Pons (tissue), 1 donor: ENCODE data around the gene ZNF639.

Experiments
- DNase-seq: peaks from one replicate; pipeline ENCODE4 v3.0.0-alpha.2; 2016; ENCODE audit warnings: low spot score

The ZNF639 gene

GRCh38 chr3:179309225-179310078 lies 13.4 kb upstream of the ZNF639 start:
- DNase-seq, result no peak

DNA sequence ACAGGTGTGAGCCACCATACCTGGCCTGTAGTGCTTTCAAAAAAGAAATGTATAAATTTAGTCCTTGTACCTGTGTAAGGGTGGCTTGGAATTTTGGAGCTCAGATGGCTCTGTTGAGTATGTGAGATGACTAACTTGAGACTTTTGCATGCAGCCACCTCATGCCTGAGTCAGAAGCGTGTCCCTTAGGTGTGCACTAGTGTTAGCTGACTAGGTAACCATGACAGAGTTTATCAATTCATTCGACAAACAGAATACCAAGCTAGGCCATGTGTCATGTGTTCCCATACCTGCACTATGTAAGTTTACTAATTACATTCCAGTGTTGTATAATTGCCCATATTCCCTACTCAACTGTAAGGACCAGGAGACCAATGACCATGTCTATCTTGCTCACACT lies 4.0 kb upstream of the ZNF639 start:
- DNase-seq, result no peak

DNA sequence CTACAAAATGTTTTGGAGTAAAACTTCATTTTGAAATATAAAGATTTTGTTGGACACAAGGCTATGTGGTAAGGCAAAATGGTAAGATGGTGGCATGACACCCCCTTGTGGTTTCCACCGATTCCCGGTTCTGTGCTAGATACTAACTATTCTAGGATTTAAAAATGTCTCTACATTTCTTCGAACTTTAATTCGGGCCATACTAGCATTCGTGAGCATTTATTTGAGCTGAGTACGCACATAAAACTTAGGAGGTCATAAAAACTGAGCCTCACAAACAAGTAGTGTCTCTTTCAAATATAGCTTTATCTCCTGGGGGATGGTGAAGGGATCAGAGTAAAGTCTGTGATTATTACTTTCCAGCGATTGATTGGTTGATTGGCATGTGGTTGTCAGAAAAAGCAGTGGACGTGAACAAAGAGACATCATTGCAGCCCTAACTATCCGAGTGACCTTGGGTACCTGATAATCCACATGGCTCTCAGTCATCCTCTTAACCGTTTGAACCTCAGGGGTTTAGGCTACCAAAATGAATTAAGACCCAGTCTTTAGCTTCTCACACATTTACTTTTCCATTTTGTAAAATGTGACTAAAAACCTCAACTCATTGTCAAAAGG lies 1.1 kb upstream of the ZNF639 start:
- peak; percentile 61 for DNase-seq

DNA sequence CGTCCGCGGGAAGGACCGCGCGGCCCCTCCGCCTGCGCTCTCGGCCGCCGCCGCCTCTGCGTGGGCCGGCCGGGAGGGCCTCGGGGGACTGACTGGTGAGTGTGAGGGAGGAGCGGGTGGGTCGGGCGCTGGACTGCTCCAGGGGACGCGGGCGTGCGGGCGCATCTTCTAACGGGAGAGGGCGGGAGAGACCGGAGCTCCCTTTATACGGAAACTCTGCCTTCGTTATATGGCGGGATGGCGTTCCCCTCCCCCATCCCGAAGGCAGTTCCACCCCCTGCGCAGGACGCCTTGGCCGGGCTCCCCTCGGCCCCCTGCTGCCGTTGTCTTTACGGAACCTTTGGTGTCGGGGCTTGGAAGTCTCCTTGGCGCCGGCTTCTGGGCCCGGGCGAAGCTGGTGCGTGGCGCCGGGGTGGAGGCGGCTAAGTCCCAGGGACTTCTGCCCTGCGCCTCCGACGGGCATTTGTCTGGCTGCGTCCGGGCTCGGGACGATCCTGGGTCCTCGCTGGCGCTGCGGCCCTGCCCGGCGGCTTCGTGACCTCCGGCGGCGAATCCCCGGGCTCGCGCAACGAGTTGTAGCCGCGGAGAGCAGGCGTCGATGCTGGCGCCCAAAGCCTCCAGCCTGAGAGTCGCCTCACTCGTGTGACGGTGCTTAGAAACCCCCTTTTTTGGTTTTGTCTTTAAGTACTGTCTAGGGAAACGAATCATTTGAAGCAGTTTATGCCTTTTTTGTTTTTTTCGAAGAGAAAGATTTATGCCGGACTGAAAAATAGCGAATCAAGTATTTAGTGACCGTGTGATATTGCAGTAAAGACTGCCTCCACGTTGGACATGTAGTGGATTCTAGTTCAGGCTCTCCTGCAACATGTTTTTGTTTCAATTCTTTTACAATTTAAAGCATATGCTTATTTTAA lies 623 bp downstream of the ZNF639 start:
- DNase-seq, result peak; percentile 59

DNA sequence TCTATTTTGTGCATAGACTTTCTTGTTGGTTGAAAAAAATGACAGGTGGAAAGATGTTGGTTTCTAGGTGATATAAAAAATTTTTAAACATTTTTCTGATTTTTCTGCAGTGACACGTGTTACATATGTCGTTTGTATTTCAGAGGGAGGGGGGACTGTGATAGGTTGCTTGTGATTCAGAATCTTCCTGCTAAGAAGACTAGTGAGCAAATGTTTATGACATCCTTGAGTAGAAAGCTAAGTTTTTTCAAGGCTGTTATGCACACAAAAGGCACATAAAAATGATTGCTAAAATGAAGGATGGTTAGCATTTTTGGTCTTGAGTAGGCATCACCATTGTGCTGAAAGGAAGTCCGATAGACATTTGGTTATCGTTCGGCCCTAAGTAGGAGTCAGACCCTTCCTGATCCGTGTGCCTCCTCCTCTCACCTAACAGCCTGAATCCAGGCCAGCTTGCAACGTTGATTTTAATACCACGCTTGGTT lies 1.5 kb downstream of the ZNF639 start:
- peak; percentile 14 for DNase-seq

GRCh38 chr3:179330438-179330837 lies 7.6 kb downstream of the ZNF639 start:
- no peak for DNase-seq

DNA sequence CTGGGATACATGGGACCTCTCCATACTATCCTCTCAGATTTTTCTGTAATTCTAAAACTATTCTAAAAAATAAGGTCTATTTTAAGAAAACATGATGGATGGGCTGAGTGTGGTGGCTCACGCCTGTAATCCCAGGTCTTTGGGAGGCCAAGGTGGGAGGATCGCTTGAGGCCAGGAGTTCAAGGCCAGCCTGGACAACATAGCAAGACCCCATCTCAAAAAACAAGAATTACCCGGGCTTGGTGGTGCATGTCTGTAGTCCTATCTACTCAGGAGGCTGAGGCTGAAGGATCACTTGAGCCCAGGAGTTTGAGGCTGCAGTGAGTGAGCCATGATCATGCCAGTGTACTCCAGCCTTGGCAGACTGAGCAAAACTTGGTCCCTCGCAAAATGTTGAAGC lies 9.4 kb downstream of the ZNF639 start:
- no peak for DNase-seq

GRCh38 chr3:179333084-179333483 lies 10.3 kb downstream of the ZNF639 start:
- no peak for DNase-seq

- no peak for DNase-seq
These were observed 13.6 kb downstream of the ZNF639 start for GRCh38 chr3:179336345-179336929.

DNA sequence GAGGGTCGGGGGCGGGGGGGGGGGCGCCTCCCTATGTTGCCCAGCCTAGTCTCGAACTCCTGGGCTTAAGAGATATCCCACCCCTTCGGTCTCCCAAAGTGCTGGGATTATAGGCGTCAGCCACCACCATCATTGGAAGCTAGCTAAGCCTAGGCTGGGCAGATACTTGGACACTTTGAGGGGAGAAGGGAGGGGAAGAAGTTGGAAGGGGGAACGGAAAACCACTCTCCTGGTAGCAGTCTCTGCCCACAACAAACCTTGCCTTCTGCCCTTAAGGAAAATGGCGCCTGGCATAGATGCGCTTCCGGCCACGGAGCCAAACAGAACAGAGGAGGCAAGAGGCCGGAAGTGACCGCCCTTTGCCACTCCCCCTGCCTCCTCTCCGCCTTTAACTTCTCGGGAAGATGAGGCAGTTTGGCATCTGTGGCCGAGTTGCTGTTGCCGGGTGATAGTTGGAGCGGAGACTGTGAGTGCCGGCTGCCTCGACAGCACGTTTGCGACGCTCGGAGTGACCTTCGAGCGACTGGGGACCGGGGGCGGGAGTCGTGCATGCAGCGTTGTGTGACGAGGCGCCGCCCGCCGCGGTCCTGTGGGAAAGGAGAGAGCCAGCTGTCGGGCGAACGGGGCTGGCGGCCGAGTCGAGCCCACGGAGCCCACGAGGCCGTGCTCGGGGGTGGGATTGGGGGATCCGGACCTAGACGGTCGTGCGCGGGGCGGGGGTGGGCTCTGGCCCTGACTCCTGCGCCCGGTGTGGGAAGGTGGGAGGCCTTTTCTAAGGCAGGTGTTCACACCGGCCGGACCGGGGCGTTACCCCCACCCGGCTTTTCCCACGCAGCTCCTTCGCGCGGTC lies 24.7 kb downstream of the ZNF639 start, which contains the start of gene MFN1:
Gene MFN1, plus strand, starts transcription at position 365 of the 850 bp plus-strand sequence. CDS start 1,143 bp downstream, outside the sequence.
- peak; percentile 99 for DNase-seq

DNA sequence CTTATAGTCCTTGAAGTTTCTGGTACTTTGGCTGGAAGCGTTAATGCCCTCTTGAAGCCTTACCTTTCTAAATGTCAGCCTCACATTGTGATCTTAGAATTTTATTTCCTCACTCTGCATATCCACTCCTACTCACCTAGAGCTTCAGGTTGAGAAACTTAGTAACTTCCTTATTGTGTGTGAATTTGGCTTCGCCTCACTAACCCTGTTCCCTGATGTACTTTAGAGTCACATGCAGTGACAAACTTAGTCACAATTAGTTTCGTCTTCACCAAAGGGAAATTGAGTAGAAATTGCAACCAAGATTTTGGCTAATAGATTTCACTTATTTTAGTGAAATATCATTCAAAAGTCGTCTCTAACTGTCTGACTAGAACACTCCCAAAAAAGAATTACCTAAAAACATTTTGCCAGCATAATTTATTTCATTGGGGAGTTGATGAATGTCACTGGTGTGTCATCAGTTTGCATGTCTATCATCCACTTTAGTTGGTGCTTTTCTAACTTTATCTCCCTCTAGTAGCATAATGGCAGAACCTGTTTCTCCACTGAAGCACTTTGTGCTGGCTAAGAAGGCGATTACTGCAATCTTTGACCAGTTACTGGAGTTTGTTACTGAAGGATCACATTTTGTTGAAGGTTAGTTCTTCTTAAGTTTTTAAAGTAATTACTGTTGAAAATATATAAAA lies 25.6 kb downstream of the ZNF639 start:
- peak; percentile 15 for DNase-seq

DNA sequence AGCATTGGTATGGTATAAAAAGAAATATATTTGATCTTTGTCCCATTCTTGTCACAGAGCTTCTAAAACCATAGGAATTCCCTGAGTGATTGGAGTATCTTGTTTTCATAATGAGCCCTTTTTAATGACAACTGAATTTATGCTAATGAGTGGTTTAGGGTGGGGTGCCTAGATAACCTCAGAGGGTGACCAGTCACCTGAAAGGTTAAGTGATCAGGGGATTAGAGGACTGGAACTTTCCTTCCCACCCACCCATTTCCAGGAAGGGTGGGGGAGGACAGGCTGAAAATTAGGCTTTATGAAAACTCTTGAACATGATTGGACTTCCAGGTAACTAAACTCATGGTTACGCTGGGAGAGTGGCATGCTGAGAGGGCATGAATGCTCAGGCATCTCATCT lies 33.2 kb downstream of the ZNF639 start:
- no peak for DNase-seq

GRCh38 chr3:179363332-179363731 lies 40.5 kb downstream of the ZNF639 start:
- DNase-seq, result no peak

- no peak for DNase-seq
These were observed 46.8 kb downstream of the ZNF639 start for GRCh38 chr3:179369621-179370020.

DNA sequence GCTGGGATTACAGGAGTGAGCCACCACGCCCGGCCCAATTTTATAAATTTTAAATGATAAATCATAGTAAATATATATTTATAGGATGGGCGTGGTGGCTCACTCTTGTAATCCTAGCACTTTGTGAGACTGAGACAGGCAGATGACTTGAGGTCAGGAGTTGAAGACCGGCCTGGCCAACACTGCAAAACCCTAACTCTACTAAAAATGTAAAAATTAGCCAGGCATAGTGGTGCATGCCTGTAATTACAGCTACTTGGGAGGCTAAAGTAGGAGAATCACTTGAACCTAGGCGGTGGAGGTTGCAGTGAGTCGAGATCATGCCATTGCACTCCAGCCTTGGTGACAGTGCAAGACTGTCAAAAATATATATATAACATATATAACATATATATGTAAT lies 51.1 kb downstream of the ZNF639 start:
- no peak for DNase-seq

DNA sequence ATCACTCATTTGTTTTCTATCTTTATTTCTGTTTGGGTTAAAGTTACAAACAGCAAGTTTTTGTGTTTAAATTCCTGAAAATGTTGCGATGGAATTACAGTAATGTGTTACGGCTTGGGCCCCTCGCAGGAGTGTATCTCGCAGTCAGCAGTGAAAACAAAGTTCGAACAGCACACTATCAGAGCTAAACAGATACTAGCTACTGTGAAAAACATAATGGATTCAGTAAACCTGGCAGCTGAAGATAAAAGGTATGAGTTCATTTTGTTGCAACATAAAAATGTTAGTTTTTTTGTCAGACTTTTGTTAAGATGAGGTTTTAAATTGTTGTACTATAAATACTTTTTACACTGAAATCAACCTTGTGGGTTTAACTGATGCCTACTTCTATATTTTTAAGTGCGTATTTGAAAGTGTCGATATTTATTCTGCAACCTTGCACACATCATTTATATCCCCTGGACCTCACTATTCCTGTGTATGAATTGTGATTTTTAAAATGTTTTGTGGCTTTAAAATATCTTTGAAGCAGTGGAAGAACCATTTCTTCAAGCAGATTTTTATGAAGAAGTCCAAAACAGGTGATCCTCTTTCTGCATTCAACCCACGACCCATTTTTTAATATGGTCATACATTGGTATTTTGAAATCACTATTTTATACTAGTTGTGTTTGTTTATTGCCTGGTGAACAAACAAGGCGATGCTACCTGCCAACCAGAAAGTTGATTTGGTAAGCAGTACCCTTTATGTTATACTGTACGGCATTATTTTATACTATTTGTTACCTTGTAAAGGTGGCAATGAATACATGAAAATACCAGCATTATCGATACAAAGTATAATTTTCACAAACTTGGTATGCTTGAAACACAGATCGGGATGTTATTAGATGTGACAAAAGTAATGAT lies 52.5 kb downstream of the ZNF639 start:
- DNase-seq, result no peak

GRCh38 chr3:179376474-179376873 lies 53.6 kb downstream of the ZNF639 start:
- DNase-seq, result no peak
